ENCODE results near the gene CDC20B.
"Not testable (repeated sequence)": the region's sequence is repeated elsewhere in the genome, so short reads cannot be mapped to it uniquely, and the experiment has no call there.

The CDC20B gene

GRCh38 chr5:55104036-55104772 lies 68.8 kb downstream of the CDC20B start:
- DNase-seq (ENCODE audit: low read depth, low spot score) = no peak

DNA sequence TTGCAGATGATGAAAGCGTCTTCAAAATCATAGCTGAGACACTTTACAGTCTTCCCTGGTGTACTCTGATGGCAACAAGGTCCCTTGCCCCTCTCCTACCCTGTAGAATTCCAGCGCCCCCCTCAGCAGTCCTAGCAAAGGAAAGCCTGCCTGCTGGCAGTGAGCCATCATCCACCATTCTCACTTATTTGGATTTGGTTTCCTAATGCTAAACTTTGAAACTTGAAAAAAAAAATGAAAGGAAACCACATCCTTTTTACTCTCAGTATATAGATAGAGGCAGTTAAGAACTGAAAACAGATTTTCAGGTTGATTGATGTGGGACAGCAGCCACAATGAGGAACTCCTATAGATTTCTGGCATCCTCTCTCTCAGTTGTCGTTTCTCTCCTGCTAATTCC lies 70.6 kb downstream of the CDC20B start, which contains the start of gene GZMA:
TSS of gene GZMA (plus strand) at position 299 of the 400 bp plus-strand sequence. CDS start at position 336, 37 bp downstream.
- DNase-seq (ENCODE audit: low read depth, low spot score) = no peak

GRCh38 chr5:55101556-55102276 lies 71.3 kb downstream of the CDC20B start:
- no peak for DNase-seq (ENCODE audit: low read depth, low spot score)

GRCh38 chr5:55101148-55101547 lies 71.8 kb downstream of the CDC20B start:
- not testable (repeated sequence) for DNase-seq (ENCODE audit: low read depth, low spot score)

DNA sequence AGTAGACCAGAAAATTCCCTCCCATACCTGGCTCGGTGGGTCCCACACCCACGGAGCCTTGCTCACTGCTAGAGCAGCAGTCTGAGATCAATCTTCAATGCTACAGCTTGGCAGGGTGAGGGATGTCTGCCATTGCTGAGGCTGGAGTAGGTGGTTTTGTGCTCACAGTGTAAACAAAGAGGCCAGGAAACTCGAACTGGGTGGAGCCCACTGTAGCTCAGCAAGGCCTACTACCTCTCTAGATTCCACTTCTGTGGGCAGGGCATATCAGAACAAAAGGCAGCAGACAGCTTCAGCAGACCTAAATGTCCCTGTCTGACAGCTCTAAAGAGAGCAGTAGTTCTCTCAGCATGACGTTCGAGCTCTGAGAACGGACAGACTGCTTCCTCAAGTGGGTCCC lies 76.1 kb downstream of the CDC20B start:
- DNase-seq (ENCODE audit: low read depth, low spot score) = no peak

DNA sequence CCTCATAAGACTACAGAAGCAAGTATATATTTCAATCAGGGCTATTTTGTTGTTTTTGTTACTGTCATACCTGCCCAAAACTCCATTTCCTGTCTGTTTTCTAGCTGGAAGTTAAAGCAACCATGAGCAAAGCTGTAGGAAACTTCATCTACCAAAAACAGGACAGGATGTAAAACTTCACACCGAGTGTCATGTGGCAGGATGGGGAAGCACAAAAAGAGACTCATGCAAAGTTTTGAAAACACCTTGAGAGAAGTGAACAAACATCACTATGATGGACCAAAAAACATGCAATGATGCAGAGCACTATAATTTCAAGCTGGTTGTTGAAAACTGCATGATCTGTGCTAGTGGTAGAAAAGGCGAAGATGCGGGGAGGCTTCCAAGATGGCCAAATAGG lies 76.8 kb downstream of the CDC20B start:
- no peak for DNase-seq (ENCODE audit: low read depth, low spot score)

GRCh38 chr5:55091011-55091410 lies 82.0 kb downstream of the CDC20B start:
- DNase-seq (ENCODE audit: low read depth, low spot score) = not testable (repeated sequence)

- DNase-seq (ENCODE audit: low read depth, low spot score) = not testable (repeated sequence)
Observed at GRCh38 chr5:55089301-55089700, 83.7 kb downstream of the CDC20B start.

GRCh38 chr5:55081541-55081940 lies 91.4 kb downstream of the CDC20B start:
- no peak for DNase-seq (ENCODE audit: low read depth, low spot score)

DNA sequence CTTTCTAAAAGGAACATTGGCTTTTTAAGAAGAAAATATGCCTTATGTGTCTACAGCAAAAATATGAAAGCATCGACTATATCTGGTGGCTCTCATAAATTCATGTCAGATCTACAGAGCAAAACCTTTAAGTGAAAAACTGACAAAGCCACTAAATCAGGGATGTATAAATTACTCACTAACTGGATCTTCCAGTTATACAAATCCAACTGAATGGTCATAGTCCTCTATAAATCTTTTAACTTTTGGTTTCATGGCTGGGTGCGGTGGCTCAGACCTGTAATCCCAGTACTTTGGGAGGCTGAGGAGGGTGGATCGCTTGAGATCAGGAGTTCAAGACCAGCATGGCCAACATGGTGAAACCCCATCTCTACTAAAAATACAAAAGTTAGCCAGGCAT lies 99.8 kb downstream of the CDC20B start:
- DNase-seq (ENCODE audit: low read depth, low spot score) = no peak

- DNase-seq (ENCODE audit: low read depth, low spot score) = no peak
Observed at GRCh38 chr5:55072666-55073065, 100.3 kb downstream of the CDC20B start.

DNA sequence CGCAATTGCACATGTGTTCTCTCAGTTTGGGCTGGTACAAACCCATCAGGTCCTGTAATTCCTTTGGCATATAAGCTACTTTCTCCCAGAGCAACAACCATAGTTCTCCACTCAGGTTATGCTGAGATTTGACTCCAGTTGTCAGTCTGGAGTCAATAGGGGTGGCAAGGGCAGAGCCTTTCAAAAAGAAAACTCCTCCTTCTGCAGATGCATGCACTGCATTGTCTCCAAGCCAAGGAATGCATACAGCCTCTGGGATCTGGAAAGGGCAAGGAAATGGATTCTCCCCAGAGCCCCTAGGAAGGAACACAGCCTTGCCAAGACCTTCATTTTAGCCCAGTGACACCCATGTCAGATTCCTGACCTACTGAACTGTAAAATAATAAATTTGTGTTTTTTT lies 101.6 kb downstream of the CDC20B start:
- peak; percentile 3 for DNase-seq (ENCODE audit: low read depth, low spot score)

- no peak for DNase-seq (ENCODE audit: low read depth, low spot score)
Observed at GRCh38 chr5:55070968-55071367, 102.0 kb downstream of the CDC20B start.

DNA sequence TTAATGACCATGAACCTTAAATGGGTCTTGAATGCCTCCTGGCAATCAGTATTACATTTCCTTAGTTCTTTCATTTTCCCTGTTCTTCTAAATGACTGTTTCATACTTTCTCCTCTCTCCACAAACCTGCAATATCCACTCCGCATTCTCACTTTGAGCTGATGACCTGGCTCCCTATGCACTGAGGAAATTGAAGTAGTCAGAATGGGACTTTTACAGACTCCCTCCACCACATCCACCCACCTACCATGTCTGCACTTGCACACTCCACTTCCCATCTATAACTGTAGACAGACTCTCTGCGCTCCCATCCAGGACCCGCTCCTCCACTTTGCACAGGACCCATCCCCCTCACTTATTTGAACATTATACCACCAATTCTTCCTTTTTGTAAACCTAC lies 106.7 kb downstream of the CDC20B start:
- DNase-seq (ENCODE audit: low read depth, low spot score) = no peak

GRCh38 chr5:55064523-55064922 lies 108.5 kb downstream of the CDC20B start:
- no peak for DNase-seq (ENCODE audit: low read depth, low spot score)

DNA sequence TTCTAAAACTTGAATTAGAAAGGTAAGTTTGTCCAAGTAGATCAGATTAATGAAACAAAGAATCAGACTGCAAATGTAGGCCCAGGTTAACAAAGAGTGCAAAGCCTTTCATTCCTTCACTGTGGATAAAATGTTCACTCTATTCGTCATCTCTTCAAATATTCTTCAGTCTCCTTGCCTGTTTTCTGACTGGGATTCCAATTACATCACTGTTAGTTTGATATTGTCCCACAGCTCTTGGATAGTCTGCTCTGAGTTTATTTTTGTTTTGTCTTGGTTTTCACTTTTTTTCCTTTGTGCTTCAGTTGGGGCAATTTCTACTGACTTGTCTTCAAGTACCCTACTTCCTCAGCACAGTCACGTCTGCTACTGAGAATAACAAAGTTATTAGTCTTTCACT lies 109.1 kb downstream of the CDC20B start:
- no peak for DNase-seq (ENCODE audit: low read depth, low spot score)

DNA sequence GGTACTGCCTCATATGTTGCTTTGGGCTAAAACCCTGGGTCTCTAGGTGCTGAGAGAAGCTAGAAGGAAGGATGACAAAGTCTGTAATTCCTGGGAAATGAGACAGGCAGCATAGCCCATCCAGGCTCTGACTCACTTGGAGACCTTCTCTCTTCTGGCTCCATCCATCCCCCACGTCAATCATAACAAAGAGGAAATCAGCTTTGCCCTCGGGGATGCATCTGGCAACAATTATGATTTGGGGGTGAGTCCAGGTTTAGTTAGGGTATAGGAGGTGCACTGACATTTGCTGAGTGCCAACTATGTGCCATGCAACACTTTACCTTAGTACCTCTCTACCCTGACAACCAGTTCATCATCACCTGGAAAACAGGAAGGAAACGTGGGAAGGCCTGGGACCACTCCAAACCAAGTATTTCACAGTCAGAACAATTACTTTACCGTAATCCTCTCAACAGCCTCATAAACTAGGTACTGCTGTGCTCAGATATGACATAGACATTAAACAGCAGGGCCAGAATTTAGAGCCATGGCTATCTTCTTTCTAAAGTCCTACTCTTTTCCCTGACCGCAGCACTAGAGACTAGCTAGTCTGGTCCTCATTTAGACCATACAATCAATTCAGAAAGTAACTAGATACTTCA lies 109.6 kb downstream of the CDC20B start:
- no peak for DNase-seq (ENCODE audit: low read depth, low spot score)
